A673 (cell line): ENCODE measurements around the gene MYEOV.

Experiments used
- CTCF ChIP-seq: fragments of 300-800, 200-600 bp; sonication (generic); conservative IDR thresholded peaks from 2 replicates; pipeline ENCODE4 v1.5.1; 2017; ENCODE audit warnings: low read depth, mild to moderate bottlenecking, antibody characterized with exemption, low read length, moderate library complexity, mixed read lengths
- EZH2 ChIP-seq: fragments of 200-600 bp; sonication (generic); IDR thresholded peaks from 2 replicates; pipeline ENCODE4 v1.6.1; 2017; ENCODE audit warnings: borderline replicate concordance, low read depth, mild to moderate bottlenecking, mixed read lengths, antibody characterized with exemption, low read length; ENCODE audit not compliant: poor library complexity, severe bottlenecking

GRCh38 chr11:69314555-69314954 lies 20.6 kb downstream of the MYEOV start:
- no peak for TF ChIP-seq EZH2
- no peak for TF ChIP-seq CTCF
